ENCODE data around the gene CNIH1. TPM values are rescaled to one million over a fixed set of nuclear protein-coding genes. Genes with fewer than 3 reads are reported as not detected.
"Not testable (repeated sequence)": the region's sequence is repeated elsewhere in the genome, so short reads cannot be mapped to it uniquely, and the experiment has no call there.

CNIH1 gene
- total and polyA plus RNA-seq, 8 donors: 10.8 to 43.5 (median 34.7) TPM

DNA sequence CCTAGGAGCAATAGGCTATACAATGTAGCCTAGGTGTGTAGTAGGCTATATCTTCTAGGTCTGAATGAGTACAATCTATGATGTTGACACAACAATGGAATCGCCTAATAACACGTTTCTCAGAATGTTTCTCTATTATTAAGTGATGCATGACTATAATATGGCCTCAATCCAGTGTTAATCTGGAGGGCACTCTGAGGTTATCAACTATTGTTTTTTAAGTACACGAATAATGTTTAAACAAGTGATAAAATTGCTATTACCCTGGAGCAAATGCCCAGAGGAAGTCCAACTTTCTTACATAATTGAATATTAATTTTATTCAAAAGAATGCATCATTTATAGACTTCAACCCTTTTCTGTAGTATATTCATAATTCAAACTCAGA is 16.4 kb upstream of the CNIH1 start:
- Histone ChIP-seq H3K27me3 (peaks cover 0 to 55% (median 10%) of the 10 kb centered on the region in 4 donors), H3K9me3 (no peaks in the 10 kb centered on the region), H3K4me3 (no peak overlapping the region), H3K27ac (no peak overlapping the region), H3K36me3 (no peaks in the 10 kb centered on the region), H3K4me1 (no peaks in the 10 kb centered on the region)
- peak in 2 of 4 donors; percentile 68 to 83 for ATAC-seq
- 11 to 14% methylated on average over 3 of the region's 3 CpGs for WGBS, 2 donors
- DNase-seq: no peak
- intact Hi-C loops (cut with DNase I): no loop called here
- no peak for FAIRE-seq
- TF ChIP-seq, protein P1, sequence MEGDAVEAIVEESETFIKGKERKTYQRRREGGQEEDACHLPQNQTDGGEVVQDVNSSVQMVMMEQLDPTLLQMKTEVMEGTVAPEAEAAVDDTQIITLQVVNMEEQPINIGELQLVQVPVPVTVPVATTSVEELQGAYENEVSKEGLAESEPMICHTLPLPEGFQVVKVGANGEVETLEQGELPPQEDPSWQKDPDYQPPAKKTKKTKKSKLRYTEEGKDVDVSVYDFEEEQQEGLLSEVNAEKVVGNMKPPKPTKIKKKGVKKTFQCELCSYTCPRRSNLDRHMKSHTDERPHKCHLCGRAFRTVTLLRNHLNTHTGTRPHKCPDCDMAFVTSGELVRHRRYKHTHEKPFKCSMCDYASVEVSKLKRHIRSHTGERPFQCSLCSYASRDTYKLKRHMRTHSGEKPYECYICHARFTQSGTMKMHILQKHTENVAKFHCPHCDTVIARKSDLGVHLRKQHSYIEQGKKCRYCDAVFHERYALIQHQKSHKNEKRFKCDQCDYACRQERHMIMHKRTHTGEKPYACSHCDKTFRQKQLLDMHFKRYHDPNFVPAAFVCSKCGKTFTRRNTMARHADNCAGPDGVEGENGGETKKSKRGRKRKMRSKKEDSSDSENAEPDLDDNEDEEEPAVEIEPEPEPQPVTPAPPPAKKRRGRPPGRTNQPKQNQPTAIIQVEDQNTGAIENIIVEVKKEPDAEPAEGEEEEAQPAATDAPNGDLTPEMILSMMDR (IDR thresholded peaks at IDR 0.05): no peak

GRCh38 chr14:54456820-54457608 is 15.8 kb upstream of the CNIH1 start:
- WGBS, 2 donors: 54 to 60% methylated on average over 1 of the region's 1 CpG
- intact Hi-C loops (cut with DNase I); DNase-seq; H3K4me1 ChIP-seq; H3K27ac ChIP-seq; H3K9me3 ChIP-seq; ATAC-seq; H3K4me3 ChIP-seq; H3K36me3 ChIP-seq: not testable (repeated sequence)
- FAIRE-seq: peak; percentile 5
- peaks cover 0 to 55% (median 10%) of the 10 kb centered on the region in 4 donors for H3K27me3 ChIP-seq

- DNase-seq: no peak
- Histone ChIP-seq H3K36me3 (no peaks in the 10 kb centered on the region), H3K9me3 (no peaks in the 10 kb centered on the region), H3K27me3 (peaks cover 0 to 48% (median 8%) of the 10 kb centered on the region in 4 donors), H3K27ac (no peak overlapping the region), H3K4me3 (no peak overlapping the region), H3K4me1 (no peaks in the 10 kb centered on the region)
- TF ChIP-seq, protein P1 (IDR thresholded peaks at IDR 0.05): no peak
- intact Hi-C loops (cut with DNase I): no loop called here
- 26 to 29% methylated on average over 1 of the region's 1 CpG for WGBS, 2 donors
- ATAC-seq: no peak
- no peak for FAIRE-seq
Measured at GRCh38 chr14:54455363-54455762, 14.2 kb upstream of the CNIH1 start.

GRCh38 chr14:54453990-54454389 is 12.8 kb upstream of the CNIH1 start:
- H3K36me3 ChIP-seq; ATAC-seq; DNase-seq; H3K27ac ChIP-seq; FAIRE-seq; H3K9me3 ChIP-seq; intact Hi-C loops (cut with DNase I); H3K4me1 ChIP-seq; H3K4me3 ChIP-seq: not testable (repeated sequence)
- H3K27me3 ChIP-seq: peaks cover 0 to 46% (median 11%) of the 10 kb centered on the region in 4 donors
- WGBS, 2 donors: 76 to 90% methylated on average over 5 of the region's 5 CpGs

DNA sequence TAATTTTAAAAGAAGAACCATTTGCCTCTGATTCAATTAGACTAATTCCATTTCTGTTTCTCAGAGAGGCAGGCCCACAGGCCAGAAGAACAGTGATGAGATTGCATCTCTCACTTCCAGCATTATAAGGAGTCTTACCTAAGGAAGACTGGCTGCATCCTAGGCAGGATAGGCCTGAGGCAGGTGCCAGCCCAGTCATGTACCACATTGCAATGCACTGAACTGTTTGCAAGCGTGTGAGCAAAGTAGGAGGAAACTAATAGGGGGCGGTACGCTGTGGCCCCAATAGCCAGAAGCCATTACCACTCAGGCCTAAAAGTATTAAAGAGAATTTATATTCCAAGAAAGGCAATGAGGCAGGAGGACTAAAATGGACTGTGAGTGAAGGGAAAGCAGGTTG is 12.1 kb upstream of the CNIH1 start:
- Histone ChIP-seq H3K9me3 (no peaks in the 10 kb centered on the region), H3K4me3 (no peak overlapping the region), H3K36me3 (no peaks in the 10 kb centered on the region), H3K27me3 (peaks cover 0 to 50% (median 11%) of the 10 kb centered on the region in 4 donors), H3K4me1 (no peaks in the 10 kb centered on the region), H3K27ac (no peak overlapping the region)
- DNase-seq: no peak
- ATAC-seq: no peak
- TF ChIP-seq, protein P1 (IDR thresholded peaks at IDR 0.05): no peak
- no peak for FAIRE-seq
- WGBS, 2 donors: 82 to 99% methylated on average over 3 of the region's 3 CpGs
- intact Hi-C loops (cut with DNase I): no loop called here

DNA sequence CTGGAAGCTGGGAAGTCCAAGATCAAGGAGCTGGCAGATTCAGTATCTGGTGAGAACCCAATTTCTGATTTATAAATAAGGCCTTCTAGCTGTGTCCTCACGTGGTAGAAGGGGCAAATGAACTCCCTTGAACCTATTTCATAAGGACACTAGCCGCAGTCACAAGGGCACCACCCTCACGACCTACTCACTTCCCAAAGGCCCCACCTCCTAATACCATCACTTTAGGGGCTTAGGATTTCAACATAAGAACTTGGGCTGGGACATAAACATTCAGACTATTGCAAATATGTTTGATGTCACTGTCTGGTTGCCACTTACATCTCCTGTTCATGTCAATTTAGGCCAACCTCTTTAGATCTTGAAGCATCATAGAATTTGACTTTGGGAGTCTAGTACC is 10.8 kb upstream of the CNIH1 start:
- intact Hi-C loops (cut with DNase I): no loop called here
- DNase-seq (no peak), FAIRE-seq (no peak), ATAC-seq (no peak)
- no peak overlapping the region for H3K4me3 ChIP-seq
- 75 to 88% methylated on average over 3 of the region's 3 CpGs for WGBS, 2 donors
- no peaks in the 10 kb centered on the region for H3K4me1 ChIP-seq
- no peaks in the 10 kb centered on the region for H3K36me3 ChIP-seq
- no peak overlapping the region for H3K27ac ChIP-seq
- no peaks in the 10 kb centered on the region for H3K9me3 ChIP-seq
- H3K27me3 ChIP-seq: peaks cover 0 to 54% (median 11%) of the 10 kb centered on the region in 4 donors
- TF ChIP-seq, protein P1 (IDR thresholded peaks at IDR 0.05): no peak
